Lung (tissue), 12 donors: Measurements from ENCODE around the gene SLC26A11. TPM values are rescaled to one million over a fixed set of nuclear protein-coding genes. Genes with fewer than 3 reads are reported as not detected.

Source experiments
- ATAC-seq: fragments of 200-7000 bp; cut with Tn5 transposase; one replicate; pipeline ENCODE4 v1.9.1; 2020; ENCODE audit warnings: moderate number of reproducible peaks; ENCODE audit not compliant: insufficient read depth, low FRiP score
- DNase-seq, 3 donors: peaks; one replicate each; pipeline ENCODE4 v3.0.0-alpha.2; 2013 to 2017
- H3K27ac ChIP-seq, 2 donors: one replicate each; pipeline ENCODE4 v1.5.1; 2013; ENCODE audit warnings: mild to moderate bottlenecking in 2 of 2, moderate library complexity in 2 of 2, control low read depth in 1 of 2, inconsistent platforms in 1 of 2, low read depth in 1 of 2, low read length in 1 of 2
- H3K27me3 ChIP-seq, 3 donors: one replicate each; pipeline ENCODE4 v1.5.1; 2013; ENCODE audit warnings: low read length in 2 of 3; ENCODE audit not compliant: control insufficient read depth in 3 of 3, insufficient read depth in 3 of 3
- H3K36me3 ChIP-seq, 4 donors: one replicate each; pipeline ENCODE4 v1.5.1; 2013; ENCODE audit warnings: low read length in 4 of 4, mild to moderate bottlenecking in 1 of 4, moderate library complexity in 1 of 4; ENCODE audit not compliant: control insufficient read depth in 4 of 4, insufficient read depth in 4 of 4
- H3K4me1 ChIP-seq, 5 donors: one replicate each; pipeline ENCODE4 v1.5.1; 2013; ENCODE audit warnings: low read length in 5 of 5, mild to moderate bottlenecking in 2 of 5, moderate library complexity in 1 of 5; ENCODE audit not compliant: control insufficient read depth in 5 of 5, insufficient read depth in 5 of 5
- H3K4me3 ChIP-seq: one replicate; pipeline ENCODE4 v1.5.1; 2013; ENCODE audit warnings: mild to moderate bottlenecking, control low read depth, moderate library complexity
- H3K9ac ChIP-seq, 2 donors: one replicate each; pipeline ENCODE4 v1.5.1; 2013; ENCODE audit warnings: low read length in 2 of 2, control low read depth in 1 of 2; ENCODE audit not compliant: insufficient read depth in 1 of 2
- H3K9me3 ChIP-seq, 4 donors: one replicate each; pipeline ENCODE4 v1.5.1; 2013; ENCODE audit warnings: low read length in 3 of 4, mild to moderate bottlenecking in 1 of 4, moderate library complexity in 1 of 4; ENCODE audit not compliant: control insufficient read depth in 4 of 4, insufficient read depth in 3 of 4
- CTCF ChIP-seq: IDR thresholded peaks from 2 replicates; pipeline ENCODE4 v1.5.1; 2012; ENCODE audit warnings: mild to moderate bottlenecking; ENCODE audit errors: control extremely low read depth, extremely low read depth
- WGBS, 2 donors: extraction: QIAGEN DNeasy Blood & Tissue Kit; methylation state at CpG; one replicate each; pipeline ENCODE4 v1.1.7; 2013; 5-methylcytosine and 5-hydroxymethylcytosine counted together
- polyA plus RNA-seq, 2 donors: library from polyadenylated mRNA; stranded (reverse); fragments of 200-250 nt; gene quantifications; one replicate each; pipeline ENCODE4 v1.2.1, GENCODE V29; 2013
- total RNA-seq, 2 donors: library from RNA; depleted of rRNA in 1 of 2; stranded (reverse); fragments of >200 nt in 1 of 2; gene quantifications; one replicate each; pipeline ENCODE4 v1.2.1, GENCODE V29; 2014 to 2021
- donor health status: control.
- donor health status: control.
- donor health status: Bipolar disorder and iron deficiency.
- donor health status: healthy.
- donor health status: DM: yes; HTN: yes; CAD: no.

SLC26A11 gene
- total and polyA plus RNA-seq, 4 donors = 25.0 to 37.0 (median 31.0) TPM

GRCh38 chr17:80261159-80261894, 41.1 kb downstream of the SLC26A11 start:
- H3K36me3 ChIP-seq = peaks cover 0 to 2% (median 0%) of the 10 kb centered on the region in 4 donors
- H3K27ac ChIP-seq = peak overlapping the region; percentile 95 to 97
- ATAC-seq (peak; percentile 6), DNase-seq (peak; percentile 63 to 81 (median 68))
- peaks cover 3 to 33% (median 22%) of the 10 kb centered on the region in 5 donors for H3K4me1 ChIP-seq
- no peak for TF ChIP-seq CTCF
- H3K27me3 ChIP-seq = no peaks in the 10 kb centered on the region
- peak overlapping the region in 1 of 2 donors; percentile 49 for H3K9ac ChIP-seq
- WGBS, 2 donors = 2 to 4% methylated on average over 44 to 45 of the region's 45 CpGs
- H3K9me3 ChIP-seq = no peaks in the 10 kb centered on the region
- H3K4me3 ChIP-seq = peak overlapping the region; percentile 87

DNA sequence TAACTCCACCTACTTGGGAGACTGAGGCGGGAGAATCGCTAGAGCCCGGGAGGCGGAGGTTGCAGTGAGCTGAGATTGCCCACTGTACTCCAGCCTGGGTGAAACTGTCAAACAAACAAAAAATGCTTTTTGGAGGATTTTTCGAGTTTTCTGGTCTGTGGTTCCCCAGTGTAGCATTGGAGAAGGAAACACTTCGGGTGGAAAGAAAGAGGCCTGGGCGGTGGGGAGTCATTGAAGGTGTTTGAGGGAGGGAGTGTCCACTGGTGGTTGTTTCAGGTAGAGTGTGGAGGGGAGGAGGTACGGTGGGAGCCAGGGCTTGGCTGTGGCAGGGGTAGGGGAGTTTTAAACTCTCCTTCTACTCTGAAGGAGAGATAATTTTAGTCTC, 41.7 kb downstream of the SLC26A11 start:
- peaks cover 0 to 4% (median 0%) of the 10 kb centered on the region in 4 donors for H3K36me3 ChIP-seq
- H3K27ac ChIP-seq = peak overlapping the region; percentile 95 to 97
- DNase-seq (no peak), ATAC-seq (no peak)
- no peak overlapping the region for H3K4me3 ChIP-seq
- 28 to 47% methylated on average over 8 of the region's 8 CpGs for WGBS, 2 donors
- H3K4me1 ChIP-seq = peaks cover 3 to 33% (median 22%) of the 10 kb centered on the region in 5 donors
- H3K27me3 ChIP-seq = no peaks in the 10 kb centered on the region
- H3K9ac ChIP-seq = no peak overlapping the region
- H3K9me3 ChIP-seq = no peaks in the 10 kb centered on the region
- no peak for TF ChIP-seq CTCF

- Histone ChIP-seq H3K27me3 (no peaks in the 10 kb centered on the region), H3K9ac (no peak overlapping the region), H3K36me3 (peaks cover 0 to 4% (median 0%) of the 10 kb centered on the region in 4 donors), H3K9me3 (no peaks in the 10 kb centered on the region), H3K27ac (peak overlapping the region; percentile 83 to 95), H3K4me3 (no peak overlapping the region), H3K4me1 (peaks cover 3 to 33% (median 22%) of the 10 kb centered on the region in 5 donors)
- peak in 1 of 3 donors; percentile 4 for DNase-seq
- ATAC-seq = no peak
- TF ChIP-seq CTCF = no peak
- 61 to 76% methylated on average over 3 of the region's 3 CpGs for WGBS, 2 donors
These were observed 42.1 kb downstream of the SLC26A11 start for GRCh38 chr17:80262291-80262690.
